HepG2 (cell line): Measurements from ENCODE around the gene MACROD2. TPM values are rescaled to one million over a fixed set of nuclear protein-coding genes. Genes with fewer than 3 reads are reported as not detected.

Experiments
- ARNT2 ChIP-seq: sonication (generic); formaldehyde crosslinking; IDR thresholded peaks from 2 replicates; pipeline ENCODE4 v1.8.0; 2022; ENCODE audit warnings: mild to moderate bottlenecking, low read depth, missing genetic modification reagents, moderate library complexity
- ATF1 ChIP-seq: IDR thresholded peaks from 2 replicates; pipeline ENCODE4 v1.6.1; 2016; ENCODE audit warnings: mild to moderate bottlenecking, control low read depth
- CREB1 ChIP-seq, 2 experiments: fragments of 450-650 bp in 1 of 2; IDR thresholded peaks; 2 replicates each; pipeline ENCODE4 v1.6.1; 2016 to 2017; ENCODE audit warnings: control low read depth in 1 of 2, mild to moderate bottlenecking in 1 of 2, missing compliant biosample characterization in 1 of 2, missing genetic modification characterization in 1 of 2
- ELF3 ChIP-seq: IDR thresholded peaks from 2 replicates; pipeline ENCODE4 v1.6.1; 2016; ENCODE audit warnings: missing genetic modification reagents, missing compliant biosample characterization
- GPN1 ChIP-seq: sonication (generic); formaldehyde crosslinking; IDR thresholded peaks from 2 replicates; pipeline ENCODE4 v1.5.1; 2020; ENCODE audit warnings: missing genetic modification reagents, borderline replicate concordance
- GTF2F1 ChIP-seq: fragments of 150-350 bp; IDR thresholded peaks from 2 replicates; pipeline ENCODE4 v1.6.1; 2014; ENCODE audit warnings: low read length
- KLF16 ChIP-seq, 2 experiments: sonication (generic) in 1 of 2; formaldehyde crosslinking in 1 of 2; IDR thresholded peaks; 2 replicates each; pipeline versions ENCODE4 v1.6.1 to v1.8.0; 2016 to 2023; ENCODE audit warnings: missing genetic modification reagents in 2 of 2, missing compliant biosample characterization in 1 of 2
- MXD1 ChIP-seq: sonication (generic); formaldehyde crosslinking; IDR thresholded peaks from 2 replicates; pipeline ENCODE4 v1.4.0; 2020; ENCODE audit warnings: mild to moderate bottlenecking, missing genetic modification reagents
- NCOR1 ChIP-seq: fragments of 200-600 bp; sonication (generic); IDR thresholded peaks from 2 replicates; pipeline ENCODE4 v1.7.0; 2017; ENCODE audit warnings: antibody characterized with exemption, low read length, borderline replicate concordance
- PAWR ChIP-seq: sonication (generic); formaldehyde crosslinking; IDR thresholded peaks from 2 replicates; pipeline ENCODE4 v1.4.0; 2020; ENCODE audit warnings: missing genetic modification reagents, mild to moderate bottlenecking, borderline replicate concordance
- PRPF4 ChIP-seq: fragments of 200-400 bp; formaldehyde crosslinking; IDR thresholded peaks from 2 replicates; pipeline ENCODE4 v1.6.1; 2016; ENCODE audit warnings: low read length, low read depth; ENCODE audit not compliant: poor library complexity, severe bottlenecking
- SOX6 ChIP-seq, 2 experiments: fragments of 450-650 bp in 1 of 2; sonication (generic) in 1 of 2; formaldehyde crosslinking in 1 of 2; IDR thresholded peaks; 2 replicates each; pipeline versions ENCODE4 v1.4.0 to v1.6.1; 2017 to 2020; ENCODE audit warnings: antibody characterized with exemption in 1 of 2, mild to moderate bottlenecking in 1 of 2, missing genetic modification reagents in 1 of 2
- SP5 ChIP-seq: IDR thresholded peaks from 2 replicates; pipeline ENCODE4 v1.6.1; 2016; ENCODE audit warnings: low read depth, borderline replicate concordance
- SYNCRIP ChIP-seq: fragments of 200-400 bp; formaldehyde crosslinking; IDR thresholded peaks from 2 replicates; pipeline ENCODE4 v1.6.1; 2018; ENCODE audit warnings: mild to moderate bottlenecking, low read depth, low read length; ENCODE audit not compliant: insufficient read depth
- TSC22D2 ChIP-seq: sonication (generic); formaldehyde crosslinking; IDR thresholded peaks from 2 replicates; pipeline ENCODE4 v1.5.1; 2020; ENCODE audit warnings: missing genetic modification reagents, mild to moderate bottlenecking, borderline replicate concordance
- YEATS4 ChIP-seq: sonication (generic); formaldehyde crosslinking; IDR thresholded peaks from 2 replicates; pipeline ENCODE4 v1.4.0; 2020; ENCODE audit warnings: missing genetic modification reagents, borderline replicate concordance
- ZBTB33 ChIP-seq: sonication (generic); formaldehyde crosslinking; IDR thresholded peaks from 2 replicates; pipeline ENCODE4 v1.4.0; 2020; ENCODE audit warnings: missing genetic modification reagents
- ZC3H4 ChIP-seq: sonication (generic); formaldehyde crosslinking; IDR thresholded peaks from 2 replicates; pipeline ENCODE4 v1.4.0; 2020; ENCODE audit warnings: missing genetic modification reagents, borderline replicate concordance
- ZFP41 ChIP-seq: sonication (generic); formaldehyde crosslinking; IDR thresholded peaks from 2 replicates; pipeline ENCODE4 v1.4.0; 2020; ENCODE audit warnings: mild to moderate bottlenecking, missing genetic modification reagents, borderline replicate concordance
- ZNF317 ChIP-seq: sonication (generic); formaldehyde crosslinking; IDR thresholded peaks from 2 replicates; pipeline ENCODE4 v1.5.0; 2020; ENCODE audit warnings: mild to moderate bottlenecking, missing genetic modification reagents
- ZNF333 ChIP-seq: sonication (generic); formaldehyde crosslinking; IDR thresholded peaks from 2 replicates; pipeline ENCODE4 v1.4.0; 2020; ENCODE audit warnings: mild to moderate bottlenecking, missing genetic modification reagents, borderline replicate concordance
- ZNF501 ChIP-seq: sonication (generic); formaldehyde crosslinking; IDR thresholded peaks from 2 replicates; pipeline ENCODE4 v1.5.1; 2020; ENCODE audit warnings: mild to moderate bottlenecking, moderate library complexity, missing genetic modification reagents
- ZNF530 ChIP-seq: sonication (generic); formaldehyde crosslinking; IDR thresholded peaks from 2 replicates; pipeline ENCODE4 v1.5.0; 2020; ENCODE audit warnings: low read depth, mild to moderate bottlenecking, missing genetic modification reagents
- ZNF543 ChIP-seq: sonication (generic); formaldehyde crosslinking; IDR thresholded peaks from 2 replicates; pipeline ENCODE4 v1.4.0; 2020; ENCODE audit warnings: mild to moderate bottlenecking, missing genetic modification reagents
- ZNF652 ChIP-seq: IDR thresholded peaks from 2 replicates; pipeline ENCODE4 v1.6.1; 2016; ENCODE audit warnings: low read depth, borderline replicate concordance
- ZNF816 ChIP-seq: sonication (generic); formaldehyde crosslinking; IDR thresholded peaks from 2 replicates; pipeline ENCODE4 v1.8.0; 2022; ENCODE audit warnings: missing genetic modification reagents, mild to moderate bottlenecking, borderline replicate concordance
- ZNF83 ChIP-seq: sonication (generic); formaldehyde crosslinking; IDR thresholded peaks from 2 replicates; pipeline ENCODE4 v1.4.0; 2020; ENCODE audit warnings: missing genetic modification reagents, mild to moderate bottlenecking, borderline replicate concordance
- polyA plus RNA-seq, 8 experiments: library from polyadenylated mRNA; depleted of rRNA in 3 of 8; stranded (reverse) in 7 of 8; unstranded in 1 of 8; fragments of >200 nt; fragmentation: Illumina TruSeq in 4 of 8; extraction: Trizol in 4 of 8; gene quantifications; 2 replicates each; pipeline versions ENCODE4 v1.2.1 to v1.2.3, GENCODE V29; 2011 to 2016; ENCODE audit warnings: low read depth in 4 of 8, missing spikeins in 1 of 8, mixed read lengths in 1 of 8; ENCODE audit not compliant: insufficient read depth in 1 of 8
- total RNA-seq, 5 experiments: library from RNA; depleted of rRNA; stranded (reverse); fragments of >200 nt; fragmentation: Illumina TruSeq; extraction: Trizol; gene quantifications; 2 replicates each; pipeline ENCODE4 v1.2.3, GENCODE V29; 2016; ENCODE audit warnings: low read depth in 1 of 5
- TF ChIP-seq, protein P1 (sequence below): sonication (generic); formaldehyde crosslinking; IDR thresholded peaks from 2 replicates; pipeline ENCODE4 v1.4.0; 2020; ENCODE audit warnings: missing genetic modification reagents

Gene MACROD2
- total and polyA plus RNA-seq, 2 of the 13 experiments (the other 11 are each of a cell fraction or from before 2014, with no cell fraction given): 0.13 to 0.51 TPM

DNA sequence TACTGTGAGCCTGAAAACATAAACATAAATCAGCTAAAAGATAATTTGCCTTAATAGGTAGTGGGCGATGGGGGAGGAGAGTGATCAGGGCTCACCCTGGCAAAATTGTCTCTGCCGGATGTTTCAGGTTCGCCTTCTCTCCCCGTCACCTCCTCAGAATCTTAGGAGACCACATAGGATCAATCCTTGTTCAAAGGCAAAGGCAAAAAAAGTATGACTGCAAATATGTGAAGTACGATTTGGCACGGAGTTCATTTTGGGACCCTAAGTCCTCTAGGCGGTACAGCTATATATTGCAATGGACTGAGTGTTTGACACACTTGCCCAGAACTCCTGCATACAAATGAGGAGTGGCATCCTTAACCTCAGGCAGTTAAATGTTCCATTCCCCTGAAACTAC lies 991.3 kb downstream of the MACROD2 start (continued):
- TF ChIP-seq, protein P1, sequence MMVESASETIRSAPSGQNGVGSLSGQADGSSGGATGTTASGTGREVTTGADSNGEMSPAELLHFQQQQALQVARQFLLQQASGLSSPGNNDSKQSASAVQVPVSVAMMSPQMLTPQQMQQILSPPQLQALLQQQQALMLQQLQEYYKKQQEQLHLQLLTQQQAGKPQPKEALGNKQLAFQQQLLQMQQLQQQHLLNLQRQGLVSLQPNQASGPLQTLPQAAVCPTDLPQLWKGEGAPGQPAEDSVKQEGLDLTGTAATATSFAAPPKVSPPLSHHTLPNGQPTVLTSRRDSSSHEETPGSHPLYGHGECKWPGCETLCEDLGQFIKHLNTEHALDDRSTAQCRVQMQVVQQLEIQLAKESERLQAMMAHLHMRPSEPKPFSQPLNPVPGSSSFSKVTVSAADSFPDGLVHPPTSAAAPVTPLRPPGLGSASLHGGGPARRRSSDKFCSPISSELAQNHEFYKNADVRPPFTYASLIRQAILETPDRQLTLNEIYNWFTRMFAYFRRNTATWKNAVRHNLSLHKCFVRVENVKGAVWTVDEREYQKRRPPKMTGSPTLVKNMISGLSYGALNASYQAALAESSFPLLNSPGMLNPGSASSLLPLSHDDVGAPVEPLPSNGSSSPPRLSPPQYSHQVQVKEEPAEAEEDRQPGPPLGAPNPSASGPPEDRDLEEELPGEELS (CRISPR knock-in tag): no peak
- no peak for TF ChIP-seq SYNCRIP
- TF ChIP-seq ZNF530 (CRISPR knock-in tag): no peak
- TF ChIP-seq ZNF652 (CRISPR knock-in tag): 0 out of 2 replicates have a peak, but pooled peaks have one; percentile 9
- 0 out of 2 replicates have a peak, but pooled peaks have one; percentile 27 for TF ChIP-seq ARNT2 (CRISPR knock-in tag)
- no peak for TF ChIP-seq ELF3 (CRISPR knock-in tag)
- no peak for TF ChIP-seq SP5 (CRISPR knock-in tag)
- no peak for TF ChIP-seq YEATS4 (CRISPR knock-in tag)
- TF ChIP-seq ZC3H4: 0 out of 2 replicates have a peak, but pooled peaks have one; percentile 59
- TF ChIP-seq ZNF333 (CRISPR knock-in tag): no peak
- TF ChIP-seq PAWR (CRISPR knock-in tag): no peak
- no peak for TF ChIP-seq ZNF816
- TF ChIP-seq ZNF317 (CRISPR knock-in tag): 0 out of 2 replicates have a peak, but pooled peaks have one; percentile 11
- no peak for TF ChIP-seq MXD1 (CRISPR knock-in tag)
- TF ChIP-seq TSC22D2: no peak
- no peak for TF ChIP-seq KLF16 (CRISPR knock-in tag; IDR thresholded peaks at IDR 0.05)
- TF ChIP-seq ATF1 (CRISPR knock-in tag): no peak
- TF ChIP-seq NCOR1: no peak
- TF ChIP-seq PRPF4: peak; percentile 55
- peak; percentile 33; the same call in 1 of the 2 replicates for TF ChIP-seq ZBTB33 (CRISPR knock-in tag)
- TF ChIP-seq ZFP41 (CRISPR knock-in tag): no peak
- TF ChIP-seq GTF2F1: no peak
- 0 out of 2 replicates have a peak, but pooled peaks have one; percentile 23 for TF ChIP-seq ZNF543 (CRISPR knock-in tag)
- TF ChIP-seq ZNF83 (CRISPR knock-in tag): no peak
- TF ChIP-seq CREB1 (IDR thresholded peaks at IDR 0.05): no peak
- TF ChIP-seq CREB1 (CRISPR knock-in tag; IDR thresholded peaks at IDR 0.05): no peak
- no peak for TF ChIP-seq ZNF501 (CRISPR knock-in tag)
- no peak for TF ChIP-seq SOX6 (IDR thresholded peaks at IDR 0.05)
- no peak for TF ChIP-seq SOX6 (CRISPR knock-in tag; IDR thresholded peaks at IDR 0.05)
- no peak for TF ChIP-seq GPN1 (CRISPR knock-in tag)
